H1 (cell line): ENCODE measurements around the gene PRSS38. TPM values are rescaled to one million over a fixed set of nuclear protein-coding genes. Genes with fewer than 3 reads are reported as not detected.
"Not testable (repeated sequence)": the region's sequence is repeated elsewhere in the genome, so short reads cannot be mapped to it uniquely, and the experiment has no call there.

ENCODE experiments used
- CTCF ChIA-PET: fragments of 300-600 bp; sonication (Branson Sonifier 250); formaldehyde crosslinking; loops from one replicate; lab custom pipeline; 2021; ENCODE audit not compliant: partially characterized antibody; lab: Charles Lee
- POLR2A ChIA-PET: fragments of 300-600 bp; sonication (Branson Sonifier 250); formaldehyde crosslinking; loops from one replicate; lab custom pipeline; 2021; ENCODE audit warnings: inconsistent platforms; ENCODE audit not compliant: partially characterized antibody; lab: Charles Lee
- DNase-seq, 2 experiments: peaks; one replicate each; pipeline versions ENCODE4 v3.0.0 to v3.0.0-alpha.2; 2010 to 2022; ENCODE audit warnings: low spot score in 2 of 2, low read depth in 1 of 2, mixed read lengths in 1 of 2
- FAIRE-seq: peaks from 2 replicates; lab custom pipeline; 2011; peaks lifted over from hg19 to GRCh38; lab: Jason Lieb, UNC
- H2AFZ ChIP-seq: 2 replicates; pipeline ENCODE4 v1.8.1; 2012; ENCODE audit warnings: low read length, inconsistent platforms
- H2AK5ac ChIP-seq: 2 replicates; pipeline ENCODE4 v1.6.1; 2013; ENCODE audit warnings: low read depth, low read length
- H2BK120ac ChIP-seq: replicated peaks from 2 replicates; pipeline ENCODE3; 2013; ENCODE audit warnings: low read depth, low read length, inconsistent platforms
- H2BK12ac ChIP-seq: 2 replicates; pipeline ENCODE4 v1.6.1; 2013; ENCODE audit warnings: low read depth, low read length
- H2BK15ac ChIP-seq: 2 replicates; pipeline ENCODE4 v1.6.1; 2013; ENCODE audit warnings: low read length
- H2BK20ac ChIP-seq: 2 replicates; pipeline ENCODE4 v1.6.1; 2013; ENCODE audit warnings: low read length
- H2BK5ac ChIP-seq: 2 replicates; pipeline ENCODE4 v1.6.1; 2013; ENCODE audit warnings: low read depth, low read length
- H3K14ac ChIP-seq: 2 replicates; pipeline ENCODE4 v1.6.1; 2013; ENCODE audit warnings: inconsistent platforms; ENCODE audit not compliant: insufficient read length
- H3K18ac ChIP-seq: 2 replicates; pipeline ENCODE4 v1.6.1; 2013; ENCODE audit warnings: low read length; ENCODE audit errors: extremely low read depth
- H3K23ac ChIP-seq: 2 replicates; pipeline ENCODE4 v1.6.1; 2013; ENCODE audit warnings: inconsistent platforms; ENCODE audit not compliant: insufficient read length
- H3K23me2 ChIP-seq: 2 replicates; pipeline ENCODE4 v1.6.1; 2013; ENCODE audit warnings: low read depth, low read length
- H3K27ac ChIP-seq: 2 replicates; pipeline ENCODE4 v1.6.1; 2011; ENCODE audit warnings: low read depth, low read length, inconsistent platforms
- H3K27me3 ChIP-seq, 4 experiments: replicated peaks in 1 of 4; 1 replicate in 1 of 4; 2 replicates in 3 of 4; pipeline versions ENCODE4 v1.6.1 to v1.8.1; 2011 to 2013; ENCODE audit warnings: low read length in 3 of 4, mild to moderate bottlenecking in 3 of 4, inconsistent platforms in 2 of 4, mixed read lengths in 2 of 4, moderate library complexity in 1 of 4; ENCODE audit not compliant: control insufficient read depth in 3 of 4, insufficient read depth in 3 of 4; ENCODE audit errors: extremely low read depth in 1 of 4
- H3K36me3 ChIP-seq, 4 experiments: 2 replicates each; pipeline versions ENCODE4 v1.6.1 to v1.8.1; 2011 to 2013; ENCODE audit warnings: mild to moderate bottlenecking in 4 of 4, low read length in 3 of 4, moderate library complexity in 2 of 4, control low read depth in 1 of 4, inconsistent platforms in 1 of 4; ENCODE audit not compliant: insufficient read depth in 4 of 4, control insufficient read depth in 2 of 4
- H3K4ac ChIP-seq: replicated peaks from 2 replicates; pipeline ENCODE3; 2013; ENCODE audit warnings: low read length, low read depth, mixed read lengths, inconsistent platforms; ENCODE audit not compliant: insufficient read length
- H3K4me1 ChIP-seq, 4 experiments: replicated peaks in 1 of 4; 1 replicate in 1 of 4; 2 replicates in 3 of 4; pipeline versions ENCODE4 v1.6.1 to v1.8.1; 2011 to 2013; ENCODE audit warnings: low read length in 3 of 4, inconsistent platforms in 2 of 4, mixed read lengths in 1 of 4; ENCODE audit not compliant: insufficient read depth in 4 of 4, control insufficient read depth in 3 of 4
- H3K4me2 ChIP-seq, 2 experiments: 2 replicates each; pipeline versions ENCODE4 v1.6.1 to v1.8.1; 2011 to 2013; ENCODE audit warnings: low read depth in 2 of 2, low read length in 2 of 2, control low read depth in 1 of 2, inconsistent platforms in 1 of 2, mild to moderate bottlenecking in 1 of 2; ENCODE audit not compliant: insufficient read depth in 1 of 2
- H3K4me3 ChIP-seq, 4 experiments: fragments of 200-600, 300-600 bp in 1 of 4; sonication (generic), shearing (Covaris generic), sonication (Bioruptor Twin) in 1 of 4; 2 replicates each; pipeline versions ENCODE4 v1.5.1 to v1.8.1; 2011 to 2016; ENCODE audit warnings: low read length in 4 of 4, low read depth in 3 of 4, control low read depth in 2 of 4, inconsistent platforms in 2 of 4, mild to moderate bottlenecking in 2 of 4, mixed read lengths in 1 of 4, moderate library complexity in 1 of 4; ENCODE audit not compliant: insufficient read depth in 2 of 4; ENCODE audit errors: extremely low read depth in 1 of 4
- H3K56ac ChIP-seq: replicated peaks from 2 replicates; pipeline ENCODE3; 2013; ENCODE audit warnings: low read depth, mild to moderate bottlenecking, mixed read lengths, low read length, inconsistent platforms; ENCODE audit not compliant: insufficient read length
- H3K79me1 ChIP-seq: 2 replicates; pipeline ENCODE4 v1.6.1; 2013; ENCODE audit warnings: low read depth, low read length, control low read depth
- H3K79me2 ChIP-seq, 2 experiments: 2 replicates each; pipeline versions ENCODE4 v1.6.1 to v1.8.1; 2012 to 2013; ENCODE audit warnings: low read length in 2 of 2, mild to moderate bottlenecking in 2 of 2, inconsistent platforms in 1 of 2; ENCODE audit not compliant: insufficient read depth in 2 of 2, control insufficient read depth in 1 of 2
- H3K9ac ChIP-seq, 4 experiments: replicated peaks in 1 of 4; 1 replicate in 1 of 4; 2 replicates in 3 of 4; pipeline versions ENCODE4 v1.6.1 to v1.8.1; 2011 to 2013; ENCODE audit warnings: low read depth in 3 of 4, low read length in 3 of 4, control low read depth in 2 of 4, mild to moderate bottlenecking in 2 of 4, moderate library complexity in 2 of 4, inconsistent platforms in 1 of 4; ENCODE audit errors: extremely low read depth in 1 of 4
- H3K9me3 ChIP-seq, 2 experiments: 2 replicates each; pipeline versions ENCODE4 v1.6.1 to v1.8.1; 2012 to 2013; ENCODE audit warnings: mild to moderate bottlenecking in 2 of 2, moderate library complexity in 2 of 2, control low read depth in 1 of 2, inconsistent platforms in 1 of 2, low read depth in 1 of 2, low read length in 1 of 2, mixed read lengths in 1 of 2; ENCODE audit not compliant: insufficient read depth in 2 of 2
- H4K20me1 ChIP-seq, 2 experiments: replicated peaks in 1 of 2; 2 replicates each; pipeline versions ENCODE3 to v1.8.1; 2011 to 2013; ENCODE audit warnings: inconsistent platforms in 2 of 2, low read length in 2 of 2, mild to moderate bottlenecking in 1 of 2; ENCODE audit not compliant: insufficient read depth in 2 of 2, control insufficient read depth in 1 of 2
- H4K5ac ChIP-seq: 2 replicates; pipeline ENCODE4 v1.6.1; 2013; ENCODE audit warnings: low read length, low read depth, mixed read lengths, inconsistent platforms; ENCODE audit not compliant: insufficient read length
- H4K8ac ChIP-seq: 2 replicates; pipeline ENCODE4 v1.8.0; 2013; ENCODE audit warnings: mild to moderate bottlenecking, moderate library complexity, low read length, inconsistent platforms; ENCODE audit not compliant: insufficient read depth; ENCODE audit errors: extremely low read depth
- H4K91ac ChIP-seq: replicated peaks from 2 replicates; pipeline ENCODE3; 2013; ENCODE audit warnings: low read length, mixed read lengths, inconsistent platforms; ENCODE audit not compliant: insufficient read length
- CTCF ChIP-seq, 3 experiments: IDR thresholded peaks; 1 replicate in 2 of 3; 2 replicates in 1 of 3; pipeline versions ENCODE4 v1.5.1 to v1.6.1; 2011; ENCODE audit warnings: low read length in 3 of 3, mild to moderate bottlenecking in 3 of 3, inconsistent platforms in 2 of 3, low read depth in 1 of 3, moderate library complexity in 1 of 3; ENCODE audit not compliant: insufficient read depth in 1 of 3; ENCODE audit errors: control extremely low read depth in 1 of 3
- E2F6 ChIP-seq: IDR thresholded peaks from 2 replicates; pipeline ENCODE4 v1.6.1; 2012; ENCODE audit warnings: inconsistent platforms
- POLR2AphosphoS5 ChIP-seq: IDR thresholded peaks from 2 replicates; pipeline ENCODE4 v1.6.1; 2011; ENCODE audit warnings: low read depth, low read length
- SAP30 ChIP-seq: fragments of 300-600 bp; sonication (generic); IDR thresholded peaks from 2 replicates; pipeline ENCODE4 v1.7.1; 2012; ENCODE audit warnings: low read length, moderate library complexity, mild to moderate bottlenecking, inconsistent platforms; ENCODE audit not compliant: insufficient read depth, insufficient replicate concordance
- WGBS, 2 experiments: shearing (Covaris generic) in 1 of 2; methylation state at CpG; one replicate each; pipeline versions ENCODE4 v1.1.6 to v1.1.7; 2013 to 2015; ENCODE audit warnings: low lambda C conversion rate in 2 of 2, mixed read lengths in 2 of 2, inconsistent platforms in 1 of 2, low coverage in 1 of 2, missing lambda C conversion rate in 1 of 2; ENCODE audit not compliant: insufficient replicate concordance in 2 of 2, insufficient coverage in 1 of 2, insufficient read length in 1 of 2; ENCODE audit errors: extremely low coverage in 1 of 2, missing lambda C conversion rate in 1 of 2; 5-methylcytosine and 5-hydroxymethylcytosine counted together
- polyA plus RNA-seq, 7 experiments: library from polyadenylated mRNA; depleted of rRNA in 3 of 7; stranded (reverse) in 5 of 7; unstranded in 2 of 7; fragments of >200 nt in 5 of 7; fragments of 200-250 nt in 2 of 7; gene quantifications; 1 replicate in 5 of 7; 2 replicates in 1 of 7; 4 replicates in 1 of 7; pipeline versions ENCODE4 v1.2.1 to v1.2.3, GENCODE V29; 2011 to 2013; ENCODE audit warnings: missing spikeins in 2 of 7, mixed read lengths in 2 of 7
- total RNA-seq: library from RNA; stranded (reverse); fragmentation: NEBNext Ultra II Directional; extraction: Animal tissue kit (Norgen Biotek cat#: 25700); gene quantifications from 2 replicates; pipeline ENCODE4 v1.2.1, GENCODE V29; 2021

PRSS38 gene
- total and polyA plus RNA-seq, 2 of the 8 experiments (the other 6 are each of a cell fraction or from before 2014, with no cell fraction given) = not detected

GRCh38 chr1:227870366-227870765 lies 54.9 kb downstream of the PRSS38 start (continued):
- no peak for TF ChIP-seq CTCF (IDR thresholded peaks at IDR 0.05; ENCODE audit: control extremely low read depth in 1 of 3, insufficient read depth in 1 of 3, low read depth in 1 of 3, low read length in 3 of 3)
- no peak for TF ChIP-seq E2F6
- TF ChIP-seq POLR2AphosphoS5 = no peak
- no peak for TF ChIP-seq SAP30

- not testable (repeated sequence) for FAIRE-seq, H4K8ac ChIP-seq
Measured at GRCh38 chr1:227871892-227872291, 56.4 kb downstream of the PRSS38 start.

More at GRCh38 chr1:227871892-227872291, 56.4 kb downstream of the PRSS38 start:
- H2AK5ac ChIP-seq, H3K4me2 ChIP-seq, H4K91ac ChIP-seq, POLR2A ChIA-PET, H3K36me3 ChIP-seq, H3K4me3 ChIP-seq, H3K27ac ChIP-seq, H3K18ac ChIP-seq, H3K4me1 ChIP-seq, H3K27me3 ChIP-seq, H2BK20ac ChIP-seq, H3K14ac ChIP-seq, H3K23ac ChIP-seq, H2BK15ac ChIP-seq, H3K23me2 ChIP-seq, H2BK12ac ChIP-seq, H4K5ac ChIP-seq, H3K56ac ChIP-seq, H2AFZ ChIP-seq, H3K4ac ChIP-seq, H3K79me1 ChIP-seq, H2BK120ac ChIP-seq, H3K79me2 ChIP-seq, H3K9ac ChIP-seq, H3K9me3 ChIP-seq, DNase-seq, H4K20me1 ChIP-seq, H2BK5ac ChIP-seq: not testable (repeated sequence)
- CTCF ChIA-PET = interaction anchor here (1.0 to 1.2 kb wide), 2 partner anchors 82 to 109 kb away, joined by 3 read pairs; no protein-coding TSS in a partner anchor
- WGBS, 2 experiments = 91% methylated on average over 5 of the region's 5 CpGs; no CpG with 5 or more reads in 1 of the 2 experiments
